HG03039 (cell line): ENCODE measurements around the gene SHMT2.

Experiments used
- ATAC-seq: cut with Tn5 transposase; IDR thresholded peaks from one replicate; pipeline ENCODE4 v1.9.1; 2021; ENCODE audit warnings: mild to moderate bottlenecking, moderate library complexity; ENCODE audit not compliant: unreplicated experiment

The SHMT2 gene

DNA sequence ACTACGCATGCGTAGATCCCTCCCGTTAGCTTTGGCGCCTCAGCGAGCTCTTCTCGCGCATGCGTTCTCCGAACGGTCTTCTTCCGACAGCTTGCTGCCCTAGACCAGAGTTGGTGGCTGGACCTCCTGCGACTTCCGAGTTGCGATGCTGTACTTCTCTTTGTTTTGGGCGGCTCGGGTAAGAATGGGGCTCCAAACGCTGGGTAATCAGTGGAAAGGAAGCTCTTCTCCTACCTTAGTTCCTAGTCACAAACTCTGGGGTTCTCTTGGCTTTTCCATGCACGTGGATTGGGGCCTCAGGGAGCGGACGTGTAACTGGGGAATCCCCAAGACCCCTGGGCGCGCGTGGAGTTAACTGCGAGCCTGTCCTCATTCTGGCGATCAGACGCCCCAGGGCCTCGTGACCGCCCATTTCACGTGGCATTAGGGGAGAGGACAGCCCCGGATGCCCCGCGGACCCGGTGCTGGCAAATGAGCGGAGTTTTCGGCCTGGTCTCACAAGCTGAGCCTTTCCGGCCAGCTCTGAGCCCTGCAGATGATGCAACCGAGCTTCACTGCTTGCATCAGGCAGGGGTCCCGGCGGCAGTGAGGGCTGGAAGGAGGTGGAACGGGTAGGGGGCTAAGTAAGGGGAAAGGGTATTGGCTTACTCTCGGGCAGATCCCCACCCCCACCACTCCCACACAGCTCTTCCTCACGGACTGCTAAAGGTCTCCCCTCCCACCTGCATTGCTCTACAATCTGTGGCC lies at the start of gene SHMT2:
SHMT2 (plus strand) TSS at position 78 of the 747 bp plus-strand sequence; CDS start at position 146, 68 bp downstream.
- peak; percentile 44 for ATAC-seq

GRCh38 chr12:57180321-57180989 lies 49.1 kb upstream of the SHMT2 start:
- no peak for ATAC-seq

GRCh38 chr12:57181072-57181471 lies 48.4 kb upstream of the SHMT2 start:
- no peak for ATAC-seq

DNA sequence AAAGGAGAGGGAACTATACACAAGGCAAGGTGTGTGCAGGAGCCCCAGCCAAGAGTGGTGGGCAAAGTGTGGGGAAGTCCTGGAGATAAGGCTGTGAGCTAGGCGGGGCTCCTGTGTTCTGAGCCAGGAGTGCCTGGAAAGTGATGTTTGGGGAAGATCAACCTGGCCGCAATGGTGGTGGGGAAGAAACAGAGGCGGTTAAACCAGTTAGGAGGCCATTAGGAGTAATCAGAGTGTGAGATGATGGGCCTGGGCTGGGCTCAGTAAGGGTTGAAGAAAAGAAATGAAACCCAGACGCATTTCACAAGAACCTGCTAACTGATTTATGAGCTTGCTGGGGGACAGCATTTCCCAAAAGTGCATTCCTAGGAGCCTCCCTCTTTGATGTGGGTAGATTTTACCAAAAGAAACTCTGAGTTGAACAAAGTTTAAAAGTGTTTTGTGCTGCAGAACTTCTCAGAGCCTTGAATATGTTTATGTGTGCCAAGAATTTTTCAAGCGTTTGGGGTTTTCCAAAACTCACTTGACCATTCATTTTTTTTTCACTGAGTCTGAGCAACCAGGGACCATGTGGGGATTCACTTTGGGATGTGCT lies 47.9 kb upstream of the SHMT2 start:
- no peak for ATAC-seq

DNA sequence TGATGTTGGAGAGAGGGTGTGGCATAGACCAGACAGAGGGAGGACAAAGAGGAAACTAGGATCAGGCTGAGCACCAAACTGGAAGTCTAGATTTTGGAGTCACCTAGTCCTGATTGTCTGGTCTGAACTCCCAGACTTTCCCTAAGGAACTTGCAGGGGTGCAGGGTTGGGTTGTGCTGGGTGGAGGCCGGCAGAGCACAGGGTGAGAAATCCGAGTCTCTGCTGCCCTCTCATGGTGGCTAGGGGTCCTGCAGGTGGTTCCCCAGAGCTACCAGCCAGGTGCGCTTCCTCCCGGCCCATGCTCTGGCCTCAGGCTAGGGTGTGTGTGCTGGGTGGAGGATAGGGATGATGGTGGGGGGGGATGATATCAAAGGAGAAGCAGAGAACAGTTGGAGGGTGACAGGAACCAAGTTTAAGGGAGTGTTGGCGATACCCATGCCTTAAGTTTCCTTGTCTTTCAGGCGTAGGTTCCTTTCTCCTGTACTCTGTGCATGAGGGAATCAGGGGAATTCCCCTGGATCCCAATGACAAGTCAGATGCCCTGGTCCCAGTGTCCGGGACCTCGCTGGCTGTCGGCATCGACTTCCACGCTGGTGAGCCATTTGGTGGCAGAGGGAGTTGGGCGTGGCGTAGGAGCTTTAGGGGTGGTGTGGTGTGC lies 46.5 kb upstream of the SHMT2 start:
- peak; percentile 79 for ATAC-seq

- ATAC-seq: no peak
Measured at GRCh38 chr12:57183939-57184725, 45.4 kb upstream of the SHMT2 start.

DNA sequence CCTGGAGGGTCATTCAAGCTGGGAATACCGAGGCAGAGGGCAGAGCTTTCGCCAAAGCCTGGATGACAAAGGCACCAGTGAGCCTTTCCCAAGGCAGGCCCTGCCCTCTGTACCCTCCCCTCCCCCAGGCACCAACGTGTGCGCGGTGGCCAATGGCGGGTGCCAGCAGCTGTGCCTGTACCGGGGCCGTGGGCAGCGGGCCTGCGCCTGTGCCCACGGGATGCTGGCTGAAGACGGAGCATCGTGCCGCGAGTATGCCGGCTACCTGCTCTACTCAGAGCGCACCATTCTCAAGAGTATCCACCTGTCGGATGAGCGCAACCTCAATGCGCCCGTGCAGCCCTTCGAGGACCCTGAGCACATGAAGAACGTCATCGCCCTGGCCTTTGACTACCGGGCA lies 44.1 kb upstream of the SHMT2 start:
- ATAC-seq: no peak

- no peak for ATAC-seq
Measured at GRCh38 chr12:57185906-57186508, 43.5 kb upstream of the SHMT2 start.

DNA sequence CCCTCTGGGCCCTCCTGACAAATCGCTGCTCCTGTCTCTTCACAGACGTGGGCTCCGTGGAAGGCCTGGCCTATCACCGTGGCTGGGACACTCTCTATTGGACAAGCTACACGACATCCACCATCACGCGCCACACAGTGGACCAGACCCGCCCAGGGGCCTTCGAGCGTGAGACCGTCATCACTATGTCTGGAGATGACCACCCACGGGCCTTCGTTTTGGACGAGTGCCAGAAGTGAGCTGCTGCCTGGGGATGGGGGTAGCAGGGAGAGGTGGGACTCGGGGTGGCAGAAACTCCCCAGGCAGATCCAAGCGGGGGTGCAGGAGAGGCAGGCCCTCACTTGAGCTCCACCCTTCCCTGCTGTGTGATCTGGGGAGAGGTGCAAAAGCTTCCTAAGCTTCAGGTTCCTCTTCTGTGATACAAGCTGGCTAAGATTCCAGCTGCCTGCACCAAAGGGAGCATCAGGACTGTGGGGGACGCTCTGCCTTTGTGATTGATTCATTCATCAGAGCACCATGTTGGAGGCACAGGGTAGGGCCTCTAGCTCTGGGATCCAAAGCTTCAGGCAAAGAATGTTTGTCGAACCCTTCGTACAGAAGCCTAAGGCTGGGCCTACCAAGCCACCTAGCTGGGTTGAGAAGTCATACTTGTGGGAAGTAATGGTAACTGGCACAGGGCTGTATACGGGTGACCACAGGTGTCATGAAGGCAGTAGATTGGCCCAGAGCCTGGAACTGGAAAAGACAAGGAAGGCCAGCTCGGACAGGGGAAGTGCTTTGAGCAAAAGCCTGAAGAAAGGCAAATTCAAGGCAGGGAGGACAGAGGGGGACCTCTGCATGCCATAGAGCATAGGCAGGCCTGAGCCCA lies 42.1 kb upstream of the SHMT2 start:
- no peak for ATAC-seq

DNA sequence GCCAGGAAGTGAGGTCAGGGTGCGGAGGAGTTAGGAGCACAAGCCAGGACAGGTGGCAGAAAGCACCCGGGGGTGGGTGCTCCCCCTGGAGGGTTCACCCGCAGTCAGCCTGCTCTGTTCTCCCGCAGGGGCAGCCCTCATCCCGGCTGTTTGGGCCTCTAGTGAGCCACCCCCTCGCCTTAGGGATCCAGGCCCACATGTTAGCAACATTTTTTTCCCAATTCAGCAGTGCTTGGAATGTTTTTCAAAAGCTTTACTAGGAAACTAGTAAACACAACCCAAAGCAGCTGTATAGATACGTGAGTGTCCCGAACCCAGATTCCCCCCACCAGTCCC lies 41.5 kb upstream of the SHMT2 start:
- no peak for ATAC-seq

DNA sequence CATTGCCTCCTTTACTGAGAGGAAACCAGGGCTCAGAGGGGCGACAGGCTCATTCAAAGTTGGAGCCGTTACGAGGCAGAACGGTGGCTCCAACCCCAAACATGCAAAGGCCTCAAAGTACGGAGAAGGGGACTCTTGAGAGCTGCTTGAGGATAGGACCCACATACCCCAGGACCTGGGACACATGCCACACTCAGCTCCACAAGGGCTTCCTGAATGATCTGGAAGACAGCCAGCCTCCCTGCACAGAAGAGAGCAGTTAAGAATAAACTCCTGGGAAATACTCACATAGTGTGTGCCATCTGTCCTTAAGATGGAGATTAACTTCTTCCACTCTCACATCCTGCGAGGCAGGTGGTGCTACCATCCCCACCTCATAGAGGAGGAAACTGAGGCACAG lies 39.5 kb upstream of the SHMT2 start:
- ATAC-seq: no peak

- ATAC-seq: no peak
Measured at GRCh38 chr12:57190821-57191220, 38.7 kb upstream of the SHMT2 start.

- ATAC-seq: no peak
Measured at GRCh38 chr12:57191410-57191809, 38.1 kb upstream of the SHMT2 start.

DNA sequence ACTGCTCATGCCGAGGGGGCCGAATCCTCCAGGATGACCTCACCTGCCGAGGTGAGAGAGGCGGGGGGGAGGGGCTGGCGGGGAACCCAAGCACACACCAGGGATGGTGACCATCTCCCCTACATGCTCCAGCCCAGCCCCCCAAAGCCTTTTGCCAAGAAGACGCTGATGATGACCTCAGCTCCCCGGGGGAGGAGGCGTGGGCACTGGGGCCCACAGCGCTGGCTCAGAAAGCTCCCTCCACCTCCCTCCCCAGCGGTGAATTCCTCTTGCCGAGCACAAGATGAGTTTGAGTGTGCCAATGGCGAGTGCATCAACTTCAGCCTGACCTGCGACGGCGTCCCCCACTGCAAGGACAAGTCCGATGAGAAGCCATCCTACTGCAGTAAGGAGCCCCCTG lies 36.6 kb upstream of the SHMT2 start:
- ATAC-seq: no peak

GRCh38 chr12:57193706-57194245 lies 35.7 kb upstream of the SHMT2 start:
- no peak for ATAC-seq

GRCh38 chr12:57194253-57194652 lies 35.3 kb upstream of the SHMT2 start:
- no peak for ATAC-seq

- no peak for ATAC-seq
Measured at GRCh38 chr12:57195186-57195585, 34.3 kb upstream of the SHMT2 start.

- no peak for ATAC-seq
Measured at GRCh38 chr12:57195611-57196371, 33.7 kb upstream of the SHMT2 start.

DNA sequence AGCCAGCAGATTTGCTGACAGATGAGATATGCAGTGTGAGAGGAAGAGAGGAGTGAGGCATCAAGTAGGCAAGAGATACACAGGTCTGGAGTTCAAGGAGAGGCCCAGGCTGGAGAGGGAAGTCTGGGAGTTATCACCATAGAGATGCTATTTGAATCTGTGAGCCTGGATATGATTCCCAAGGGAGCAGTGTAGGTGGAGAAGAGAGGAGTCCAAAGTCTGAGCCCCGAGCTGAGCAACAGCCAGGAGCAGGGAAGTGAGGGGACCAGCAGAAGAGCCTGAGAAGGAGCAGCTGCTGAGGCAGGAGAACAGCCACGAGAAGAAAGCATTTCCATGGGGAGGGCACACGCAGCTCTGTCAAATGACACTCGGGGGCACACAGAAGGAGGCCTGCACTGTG lies 33.1 kb upstream of the SHMT2 start:
- ATAC-seq: no peak
